HFFc6 (cell line): ENCODE results near the gene CD300LD. TPM values are rescaled to one million over a fixed set of nuclear protein-coding genes. Genes with fewer than 3 reads are reported as not detected.

ENCODE experiments used
- DNase-seq: peaks from one replicate; pipeline ENCODE4 v3.0.0-alpha.2; 2018
- H3K27ac Mint-ChIP-seq: 2 replicates; pipeline ENCODE4 v1.8.0; 2020; ENCODE audit warnings: mild to moderate bottlenecking, mixed read lengths
- H3K27me3 Mint-ChIP-seq: 2 replicates; pipeline ENCODE4 v1.8.0; 2021; ENCODE audit warnings: mild to moderate bottlenecking, moderate library complexity, mixed read lengths; ENCODE audit not compliant: insufficient read depth
- H3K36me3 Mint-ChIP-seq: 2 replicates; pipeline ENCODE4 v1.8.0; 2021; ENCODE audit warnings: low read depth, mixed read lengths
- H3K4me1 Mint-ChIP-seq: 2 replicates; pipeline ENCODE4 v1.8.0; 2020; ENCODE audit warnings: low read depth, mixed read lengths
- H3K4me3 Mint-ChIP-seq: 2 replicates; pipeline ENCODE4 v1.8.0; 2020; ENCODE audit warnings: mild to moderate bottlenecking, moderate library complexity, mixed read lengths
- H3K9me3 Mint-ChIP-seq: 2 replicates; pipeline ENCODE4 v1.8.0; 2020; ENCODE audit warnings: mild to moderate bottlenecking, mixed read lengths
- total RNA-seq, 6 experiments: library from RNA; stranded (reverse); fragmentation: NEBNext Ultra II Directional; extraction: Animal tissue kit (Norgen Biotek cat#: 25700); gene quantifications; 2 replicates in 1 of 6; 3 replicates in 5 of 6; pipeline ENCODE4 v1.2.3, GENCODE V29; 2021
- TF ChIP-seq, protein P1 (sequence below): fragments of 200-600 bp; sonication (generic); IDR thresholded peaks from 2 replicates; pipeline ENCODE4 v1.5.0; 2021; ENCODE audit warnings: antibody characterized with exemption, mild to moderate bottlenecking

Gene CD300LD
- total RNA-seq, 6 experiments from 2014 or later: not detected

DNA sequence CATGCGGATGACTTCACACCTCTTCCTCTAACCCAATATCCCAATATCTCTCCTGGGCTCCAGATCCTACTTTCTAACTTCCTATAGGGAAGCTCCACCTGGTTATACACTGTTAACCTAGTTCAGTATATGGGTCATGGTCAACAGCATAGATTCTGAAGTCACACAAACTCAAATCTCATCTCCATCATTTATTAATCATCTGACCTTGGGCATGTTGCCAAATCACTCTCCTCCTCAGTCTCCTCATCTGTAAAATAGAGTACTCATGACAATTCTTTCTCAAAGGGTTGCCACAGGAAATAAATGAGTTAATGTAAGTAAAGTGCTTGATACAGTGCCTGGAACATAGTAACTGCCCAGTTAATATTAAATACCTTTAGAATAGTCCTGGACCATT, 32.0 kb upstream of the CD300LD start:
- H3K36me3 Mint-ChIP-seq: 0 out of 2 replicates have a peak, but pooled peaks cover 5% of the 10 kb centered on the region
- H3K27ac Mint-ChIP-seq: no peak overlapping the region
- no peaks in the 10 kb centered on the region for H3K27me3 Mint-ChIP-seq
- TF ChIP-seq, protein P1, sequence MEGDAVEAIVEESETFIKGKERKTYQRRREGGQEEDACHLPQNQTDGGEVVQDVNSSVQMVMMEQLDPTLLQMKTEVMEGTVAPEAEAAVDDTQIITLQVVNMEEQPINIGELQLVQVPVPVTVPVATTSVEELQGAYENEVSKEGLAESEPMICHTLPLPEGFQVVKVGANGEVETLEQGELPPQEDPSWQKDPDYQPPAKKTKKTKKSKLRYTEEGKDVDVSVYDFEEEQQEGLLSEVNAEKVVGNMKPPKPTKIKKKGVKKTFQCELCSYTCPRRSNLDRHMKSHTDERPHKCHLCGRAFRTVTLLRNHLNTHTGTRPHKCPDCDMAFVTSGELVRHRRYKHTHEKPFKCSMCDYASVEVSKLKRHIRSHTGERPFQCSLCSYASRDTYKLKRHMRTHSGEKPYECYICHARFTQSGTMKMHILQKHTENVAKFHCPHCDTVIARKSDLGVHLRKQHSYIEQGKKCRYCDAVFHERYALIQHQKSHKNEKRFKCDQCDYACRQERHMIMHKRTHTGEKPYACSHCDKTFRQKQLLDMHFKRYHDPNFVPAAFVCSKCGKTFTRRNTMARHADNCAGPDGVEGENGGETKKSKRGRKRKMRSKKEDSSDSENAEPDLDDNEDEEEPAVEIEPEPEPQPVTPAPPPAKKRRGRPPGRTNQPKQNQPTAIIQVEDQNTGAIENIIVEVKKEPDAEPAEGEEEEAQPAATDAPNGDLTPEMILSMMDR: no peak
- no peaks in the 10 kb centered on the region for H3K4me1 Mint-ChIP-seq
- no peak for DNase-seq
- peaks cover 64% of the 10 kb centered on the region for H3K9me3 Mint-ChIP-seq
- H3K4me3 Mint-ChIP-seq: no peak overlapping the region

DNA sequence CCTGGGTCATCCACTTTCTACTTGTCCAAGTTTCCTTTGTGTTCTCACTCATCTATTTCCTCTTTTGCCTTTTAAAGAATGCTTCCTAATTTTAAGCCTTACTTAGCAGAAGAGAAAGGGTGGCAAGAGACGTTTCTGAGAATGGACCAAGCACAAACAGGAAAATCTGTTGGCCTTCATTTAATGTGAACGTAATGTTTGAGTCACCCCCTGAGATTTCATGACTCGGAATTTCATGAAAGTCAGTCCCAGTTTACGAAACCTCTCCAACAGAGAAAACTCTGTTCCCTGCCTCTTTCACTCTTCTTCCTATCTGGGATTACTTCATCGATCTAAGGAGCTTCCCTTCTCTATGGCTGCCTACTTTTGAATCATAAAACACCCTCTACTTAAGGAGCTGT, 31.6 kb upstream of the CD300LD start, which contains the start of gene CD300E:
Gene CD300E (minus strand): TSS at position 46 of the 401 bp plus-strand sequence. CDS start 117 bp downstream, outside the sequence.
- DNase-seq: no peak
- no peak within 1 kb of the TSS for H3K27ac Mint-ChIP-seq
- H3K9me3 Mint-ChIP-seq: peaks cover 68% of the 10 kb centered on the region
- no peaks in the 10 kb centered on the region for H3K27me3 Mint-ChIP-seq
- no peaks in the 10 kb centered on the region for H3K4me1 Mint-ChIP-seq
- TF ChIP-seq, protein P1: no peak
- 0 out of 2 replicates have a peak, but pooled peaks cover 5% of the 10 kb centered on the region for H3K36me3 Mint-ChIP-seq
- H3K4me3 Mint-ChIP-seq: no peak within 1 kb of the TSS

DNA sequence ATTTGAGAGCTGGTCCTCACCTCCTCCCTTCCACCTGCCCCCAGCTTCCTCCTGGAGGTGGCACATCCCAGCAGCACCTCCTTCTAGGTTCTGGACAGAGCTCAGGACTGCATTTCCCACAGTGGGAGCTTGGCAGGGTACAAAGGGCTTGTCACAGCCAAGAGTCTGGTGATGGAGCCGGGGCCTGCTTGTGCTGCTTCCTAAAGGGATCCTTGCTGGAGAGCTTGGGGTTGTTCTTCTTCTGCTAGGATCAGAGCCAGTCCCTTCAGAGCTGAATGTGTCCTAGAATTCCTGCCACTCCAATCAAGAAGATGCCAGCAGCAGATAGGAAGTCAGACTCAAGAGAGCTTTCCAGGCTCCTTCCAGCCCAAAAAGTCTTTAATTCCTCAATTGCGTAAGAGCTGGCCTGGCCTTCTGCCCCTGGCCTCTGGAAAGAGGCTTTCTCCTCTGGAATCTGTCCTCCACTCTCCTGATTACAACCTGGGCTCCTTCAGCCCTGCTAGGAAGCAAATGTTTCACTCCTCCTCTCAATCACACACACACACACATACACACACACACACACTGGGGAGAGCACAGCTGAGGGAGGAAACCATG, 27.1 kb upstream of the CD300LD start:
- no peak for DNase-seq
- peaks cover 9% of the 10 kb centered on the region for H3K27me3 Mint-ChIP-seq
- no peak overlapping the region for H3K4me3 Mint-ChIP-seq
- no peaks in the 10 kb centered on the region for H3K4me1 Mint-ChIP-seq
- no peaks in the 10 kb centered on the region for H3K36me3 Mint-ChIP-seq
- no peak overlapping the region for H3K27ac Mint-ChIP-seq
- TF ChIP-seq, protein P1: no peak
- peaks cover 72% of the 10 kb centered on the region for H3K9me3 Mint-ChIP-seq

DNA sequence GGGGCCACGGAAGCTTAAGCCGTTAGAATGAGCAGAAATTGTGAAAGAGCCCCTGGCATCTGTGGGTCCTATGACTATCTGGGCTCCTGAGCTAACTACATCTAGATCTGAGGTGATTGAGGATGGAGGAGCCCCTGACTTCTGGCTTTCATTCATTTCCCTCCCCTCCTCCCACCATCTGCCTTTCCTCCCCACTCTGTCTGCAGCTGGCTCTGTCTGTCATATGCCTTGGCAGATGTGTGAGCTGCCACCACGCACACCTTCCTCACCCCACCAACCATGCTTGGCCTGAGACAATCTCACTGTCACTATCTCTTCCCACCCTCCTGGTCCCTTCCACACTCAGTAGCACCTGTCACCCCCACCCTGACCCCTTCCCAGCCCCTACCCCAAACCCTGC, 26.4 kb upstream of the CD300LD start:
- Mint-ChIP-seq H3K36me3 (no peaks in the 10 kb centered on the region), H3K4me3 (no peak overlapping the region), H3K27me3 (peaks cover 9% of the 10 kb centered on the region), H3K4me1 (no peaks in the 10 kb centered on the region), H3K27ac (no peak overlapping the region), H3K9me3 (peaks cover 71% of the 10 kb centered on the region)
- no peak for DNase-seq
- TF ChIP-seq, protein P1: no peak

DNA sequence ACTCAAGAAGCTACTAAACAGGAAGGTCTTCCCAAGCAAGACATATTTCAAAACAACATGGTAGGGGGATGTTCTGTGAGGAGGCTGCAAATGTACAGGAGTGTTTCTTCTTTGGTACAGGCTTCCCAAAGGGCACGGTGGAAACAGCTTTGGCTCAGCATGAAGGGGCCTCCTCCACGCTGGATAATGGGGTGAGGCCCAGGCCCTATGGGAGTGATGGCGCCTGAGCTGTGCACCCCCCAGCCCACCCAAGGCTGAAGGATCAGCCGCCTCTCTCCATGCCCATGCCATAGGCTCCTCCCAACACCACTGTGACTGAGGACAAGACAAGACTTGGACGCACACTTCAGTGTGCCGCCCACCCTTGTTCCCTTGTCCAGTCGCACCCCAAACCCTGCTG, 24.6 kb upstream of the CD300LD start:
- Mint-ChIP-seq H3K4me3 (no peak overlapping the region), H3K9me3 (peaks cover 70% of the 10 kb centered on the region), H3K36me3 (no peaks in the 10 kb centered on the region), H3K4me1 (no peaks in the 10 kb centered on the region), H3K27me3 (peaks cover 9% of the 10 kb centered on the region), H3K27ac (no peak overlapping the region)
- TF ChIP-seq, protein P1: no peak
- DNase-seq: no peak
